ENCODE data around the gene SBNO1.
"Not testable (repeated sequence)": the region's sequence is repeated elsewhere in the genome, so short reads cannot be mapped to it uniquely, and the experiment has no call there.

SBNO1 gene

DNA sequence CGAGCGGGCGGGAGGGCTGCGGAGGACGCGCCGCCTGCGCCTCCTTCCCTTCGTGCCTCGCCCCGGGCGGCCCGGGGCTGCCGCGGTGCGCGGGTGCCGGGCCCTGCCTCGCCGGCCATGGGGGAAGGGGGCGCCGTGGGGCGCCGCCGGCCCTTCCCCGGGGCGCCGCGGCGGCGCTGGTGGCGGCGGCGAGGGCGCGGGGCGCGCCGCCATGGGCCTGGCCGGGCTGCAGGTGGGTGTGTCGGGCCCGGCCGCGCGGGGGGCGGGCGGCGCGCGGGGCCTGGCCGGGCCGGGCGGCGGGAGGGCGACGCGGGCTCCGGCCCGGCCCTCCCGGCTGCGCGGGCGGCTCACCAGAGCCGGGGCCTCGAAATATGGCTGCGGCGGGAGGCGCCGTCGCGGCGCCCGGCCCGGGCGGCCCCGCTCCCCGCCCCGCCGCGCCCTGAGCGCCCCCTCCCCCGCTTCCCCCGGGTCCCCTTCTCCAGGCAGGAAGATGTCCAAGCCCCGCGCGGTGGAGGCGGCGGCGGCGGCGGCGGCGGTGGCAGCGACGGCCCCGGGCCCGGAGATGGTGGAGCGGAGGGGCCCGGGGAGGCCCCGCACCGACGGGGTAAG is 24.4 kb upstream of the SBNO1 start:
- DNase-seq (ENCODE audit: low spot score): peak; percentile 56

DNA sequence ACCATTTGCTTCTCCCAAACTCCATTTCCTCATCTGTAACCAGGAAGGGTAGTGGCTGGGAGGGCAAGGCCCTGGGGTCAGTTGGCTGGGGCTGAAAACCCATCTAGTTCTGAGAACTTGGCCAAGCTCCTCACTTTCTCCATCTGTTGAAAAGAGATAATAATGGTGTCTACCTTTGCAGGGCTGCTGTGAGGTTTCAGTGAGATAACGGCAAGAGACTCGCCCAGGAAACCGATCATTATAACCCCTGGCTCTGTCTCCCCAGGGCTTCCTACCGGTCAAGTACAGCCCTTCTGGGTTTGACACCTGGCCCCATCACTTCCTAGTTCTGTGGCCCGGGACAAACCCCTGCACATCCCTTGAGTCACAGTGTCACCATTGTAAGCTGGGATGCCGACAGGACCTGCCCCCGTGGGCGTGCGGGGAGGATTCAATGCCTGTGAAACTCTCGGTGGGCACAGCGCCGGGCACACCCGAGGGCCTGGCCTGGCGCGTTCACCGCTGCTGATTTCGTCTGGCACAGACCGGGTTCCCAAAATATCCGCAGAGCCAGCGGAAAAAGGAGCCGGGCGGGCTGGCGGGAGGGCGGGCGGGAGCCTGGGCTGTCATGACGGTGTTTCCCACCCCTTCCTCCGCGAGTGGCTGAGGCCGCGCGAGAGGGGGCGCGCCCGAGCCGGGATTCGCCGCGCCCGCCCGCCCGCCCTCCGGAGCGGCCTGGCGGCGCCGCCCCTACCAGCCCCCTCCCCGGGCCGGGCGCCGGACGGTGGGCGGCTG is 23.7 kb upstream of the SBNO1 start:
- peak; percentile 92 for DNase-seq (ENCODE audit: low spot score)

DNA sequence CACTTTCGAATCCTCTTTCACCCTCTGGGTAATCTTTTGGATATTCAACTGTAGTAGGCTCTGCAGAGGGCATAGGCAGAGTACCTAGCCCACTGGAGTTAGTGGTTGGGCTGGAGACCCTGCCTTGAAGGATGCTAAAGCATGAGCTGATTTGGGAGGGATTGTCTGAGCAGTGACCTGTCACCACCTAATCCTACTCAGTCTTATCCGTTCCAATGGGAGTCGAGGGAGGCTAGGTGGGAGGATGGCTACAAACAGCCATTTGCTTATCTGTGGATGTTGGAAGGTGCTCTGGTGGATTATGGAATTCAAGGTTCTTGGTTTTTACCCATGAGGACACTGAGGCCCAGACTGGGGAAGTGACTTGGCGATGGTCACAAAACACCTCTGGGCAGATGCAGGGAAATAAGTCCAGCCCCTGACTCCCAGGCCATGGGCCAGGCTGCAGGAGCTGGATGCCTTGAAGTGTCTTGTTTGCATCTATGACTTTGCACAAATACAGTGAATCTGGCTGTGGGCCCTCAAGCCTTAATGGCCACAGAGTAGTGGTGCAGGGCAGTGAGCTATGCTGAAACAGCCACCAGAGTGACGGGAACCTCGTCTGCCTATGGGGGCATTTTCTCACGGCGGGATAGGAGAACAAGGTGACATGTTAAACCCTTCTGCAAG is 23.0 kb upstream of the SBNO1 start:
- DNase-seq (ENCODE audit: low spot score): no peak

DNA sequence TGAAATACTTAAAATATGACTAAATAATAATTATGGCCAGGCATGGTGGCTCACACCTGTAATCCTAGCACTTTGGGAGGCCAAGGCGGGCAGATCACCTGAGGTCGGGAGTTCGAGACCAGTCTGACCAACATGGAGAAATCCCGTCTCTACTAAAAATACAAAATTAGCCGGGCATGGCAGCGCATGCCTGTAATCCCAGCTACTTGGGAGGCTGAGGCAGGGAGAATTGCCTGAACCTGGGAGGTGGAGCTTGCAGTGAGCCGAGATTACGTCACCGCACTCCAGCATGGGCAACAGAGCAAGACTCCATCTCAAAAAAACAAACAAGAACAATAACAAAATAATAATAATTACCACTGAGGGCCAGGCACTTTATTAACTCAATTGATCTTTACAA is 20.9 kb upstream of the SBNO1 start:
- DNase-seq (ENCODE audit: low spot score): not testable (repeated sequence)

DNA sequence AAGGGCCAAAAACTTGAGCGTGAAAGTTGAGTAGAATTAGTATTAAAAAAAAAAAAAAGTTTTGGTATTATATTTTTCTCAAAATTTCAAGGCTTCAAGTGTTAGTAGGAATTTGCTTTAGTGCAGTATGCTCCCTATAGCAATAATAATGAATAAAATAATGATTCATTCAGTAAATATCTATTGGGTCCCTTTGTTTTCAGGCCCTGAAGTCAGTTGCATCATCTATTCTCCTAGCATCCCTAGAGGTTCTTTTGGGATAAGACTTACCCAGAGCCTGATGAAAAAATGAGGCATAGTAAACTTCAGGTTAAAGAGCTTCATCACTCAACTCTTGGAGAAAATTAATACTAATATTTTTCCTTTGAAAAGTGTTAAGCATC is 20.3 kb upstream of the SBNO1 start:
- DNase-seq (ENCODE audit: low spot score): no peak

DNA sequence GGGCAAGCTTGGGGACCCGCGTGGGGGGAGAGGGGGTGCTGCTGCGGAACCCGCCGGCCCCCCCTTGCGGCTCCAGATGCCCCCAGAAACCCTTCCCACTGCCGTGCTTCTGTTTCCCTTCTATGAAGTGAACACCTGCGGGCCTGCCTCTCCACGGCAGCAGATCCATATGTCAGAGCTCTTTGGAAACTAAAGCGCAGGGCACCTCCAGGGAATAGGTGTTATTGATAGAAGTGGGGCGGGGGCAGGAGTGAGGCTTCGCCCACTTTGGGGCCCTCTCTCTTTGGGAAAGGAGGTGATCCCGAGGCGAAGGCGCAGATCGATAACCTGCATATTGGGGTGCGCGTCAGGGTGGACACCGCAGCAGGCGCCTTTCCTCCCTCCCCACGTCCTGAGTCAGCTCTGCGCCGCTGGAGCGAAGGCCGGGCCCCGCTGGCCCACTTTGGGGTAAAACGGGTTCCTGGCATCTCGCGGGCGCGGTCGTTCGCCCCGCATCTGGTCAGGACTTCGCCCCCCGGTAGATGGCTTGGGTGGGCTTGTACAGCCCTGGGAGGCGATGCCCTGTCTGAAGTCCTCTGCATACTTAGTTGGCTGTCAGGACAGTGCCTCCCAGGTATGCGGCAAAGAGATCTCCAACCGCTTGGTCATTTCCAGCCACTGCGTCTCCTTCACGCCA is 19.8 kb upstream of the SBNO1 start:
- DNase-seq (ENCODE audit: low spot score): no peak

DNA sequence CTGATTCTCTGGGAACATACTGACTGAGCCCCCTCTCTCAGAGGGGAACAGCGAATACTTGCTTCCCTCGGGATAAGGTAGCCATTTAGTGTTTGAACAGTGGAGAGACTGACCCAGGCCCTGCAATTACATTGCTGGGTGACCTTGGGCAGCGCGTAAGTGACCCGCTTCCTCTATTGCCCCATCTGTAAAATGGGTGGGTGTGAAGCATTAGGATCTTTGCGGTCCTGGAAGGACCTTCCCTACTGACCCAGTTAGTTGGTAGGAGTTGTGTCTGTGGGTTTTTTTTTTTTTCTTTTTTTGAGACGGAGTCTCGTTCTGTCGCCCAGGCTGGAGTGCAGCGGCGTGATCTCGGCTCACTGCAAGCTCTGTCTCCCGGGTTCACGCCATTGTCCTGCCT is 18.0 kb upstream of the SBNO1 start:
- no peak for DNase-seq (ENCODE audit: low spot score)

DNA sequence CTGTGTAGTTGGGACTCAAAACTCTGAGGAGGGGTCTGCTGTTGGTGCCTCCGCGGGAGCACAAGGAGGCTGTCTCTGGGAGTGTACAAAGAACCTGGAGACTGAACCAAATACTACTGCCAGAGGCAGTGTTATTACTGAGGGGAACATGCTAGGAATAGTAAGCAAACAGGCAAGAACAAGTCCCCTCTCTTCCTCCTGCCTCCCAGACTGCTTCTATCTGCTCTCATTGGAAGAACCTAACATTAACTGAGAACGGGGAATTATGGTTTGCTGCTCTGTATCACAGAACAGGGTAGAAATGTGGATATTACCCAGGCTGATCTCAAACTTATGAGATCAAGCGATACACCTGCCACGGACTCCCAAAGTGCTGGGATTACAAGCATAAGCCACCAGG is 14.7 kb upstream of the SBNO1 start:
- DNase-seq (ENCODE audit: low spot score): no peak

DNA sequence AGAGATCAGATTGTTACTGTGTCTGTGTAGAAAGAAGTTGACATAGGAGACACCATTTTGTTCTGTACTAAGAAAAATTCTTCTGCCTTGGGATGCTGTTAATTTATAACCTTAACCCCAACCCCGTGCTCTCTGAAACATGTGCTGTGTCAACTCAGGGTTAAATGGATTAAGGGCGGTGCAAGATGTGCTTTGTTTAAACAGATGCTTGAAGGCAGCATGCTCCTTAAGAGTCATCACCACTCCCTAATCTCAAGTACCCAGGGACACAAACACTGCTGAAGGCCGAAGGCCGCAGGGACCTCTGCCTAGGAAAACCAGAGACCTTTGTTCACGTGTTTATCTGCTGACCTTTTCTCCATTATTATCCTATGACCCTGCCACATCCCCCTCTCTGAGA is 7.8 kb upstream of the SBNO1 start:
- DNase-seq (ENCODE audit: low spot score): not testable (repeated sequence)

DNA sequence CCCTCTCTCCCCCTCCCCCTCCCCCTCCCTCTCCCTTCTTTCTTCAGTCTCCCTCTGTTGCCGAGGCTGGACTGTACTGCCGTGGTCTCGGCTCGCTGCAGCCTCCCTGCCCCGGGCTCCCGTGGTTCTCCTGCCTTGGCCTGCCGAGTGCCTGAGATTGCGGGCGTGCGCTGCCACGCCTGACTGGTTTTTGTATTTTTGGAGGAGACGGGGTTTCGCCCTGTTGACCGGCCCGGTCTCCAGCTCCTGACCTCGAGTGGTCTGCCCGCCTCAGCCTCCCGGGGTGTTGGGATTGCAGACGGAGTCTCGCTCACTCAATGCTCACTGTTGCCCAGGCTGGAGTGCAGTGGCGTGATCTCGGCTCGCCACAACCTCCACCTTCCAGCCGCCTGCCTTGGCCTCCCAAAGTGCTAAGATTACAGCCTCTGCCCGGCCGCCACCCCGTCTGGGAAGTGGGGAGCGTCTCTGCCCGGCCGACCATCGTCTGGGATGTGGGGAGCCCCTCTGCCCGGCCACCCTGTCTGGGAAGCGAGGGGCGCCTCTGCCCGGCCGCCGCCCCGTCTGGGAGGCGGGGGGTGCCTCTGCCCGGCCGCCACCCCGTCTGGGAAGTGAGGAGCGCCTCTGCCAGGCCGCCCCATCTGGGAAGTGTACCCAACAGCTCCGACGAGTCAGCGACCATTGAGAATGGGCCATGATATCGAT is 7.2 kb upstream of the SBNO1 start:
- not testable (repeated sequence) for DNase-seq (ENCODE audit: low spot score)

DNA sequence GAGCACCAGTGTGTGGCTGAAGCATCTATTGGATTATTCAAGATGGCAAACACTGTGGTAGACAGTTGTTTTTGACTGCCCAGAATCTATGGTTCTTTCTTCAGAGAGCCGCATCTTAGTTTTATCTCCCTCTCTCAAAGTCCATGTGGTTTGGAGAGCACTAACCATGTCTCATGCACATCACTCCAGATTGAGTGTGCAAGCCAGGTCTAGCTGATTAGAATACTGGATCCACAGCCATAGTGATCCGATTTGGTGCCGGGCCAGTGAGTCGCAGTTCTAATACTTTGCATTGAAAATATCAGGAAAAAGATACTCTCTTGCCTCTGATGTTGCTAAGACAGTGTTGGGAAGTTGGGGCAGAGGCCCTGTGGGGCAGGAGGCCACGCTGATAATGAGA is 4.6 kb upstream of the SBNO1 start:
- no peak for DNase-seq (ENCODE audit: low spot score)

DNA sequence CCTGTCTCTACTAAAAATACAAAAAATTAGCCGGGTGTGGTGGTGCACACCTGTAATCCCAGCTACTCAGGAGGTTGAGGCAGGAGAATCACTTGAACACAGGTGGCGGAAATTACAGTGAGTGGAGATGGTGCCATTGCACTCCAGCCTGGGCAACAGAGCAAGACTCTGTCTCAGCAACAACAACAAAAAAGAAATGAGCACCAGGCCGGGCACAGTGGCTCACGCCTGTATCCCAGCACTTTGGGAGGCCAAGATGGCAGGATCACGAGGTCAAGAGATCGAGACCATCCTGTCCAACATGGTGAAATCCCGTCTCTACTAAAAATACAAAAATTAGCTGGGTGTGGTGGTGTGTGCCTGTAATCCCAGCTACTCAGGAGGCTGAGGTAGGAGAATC is 3.8 kb upstream of the SBNO1 start:
- DNase-seq (ENCODE audit: low spot score): not testable (repeated sequence)

DNA sequence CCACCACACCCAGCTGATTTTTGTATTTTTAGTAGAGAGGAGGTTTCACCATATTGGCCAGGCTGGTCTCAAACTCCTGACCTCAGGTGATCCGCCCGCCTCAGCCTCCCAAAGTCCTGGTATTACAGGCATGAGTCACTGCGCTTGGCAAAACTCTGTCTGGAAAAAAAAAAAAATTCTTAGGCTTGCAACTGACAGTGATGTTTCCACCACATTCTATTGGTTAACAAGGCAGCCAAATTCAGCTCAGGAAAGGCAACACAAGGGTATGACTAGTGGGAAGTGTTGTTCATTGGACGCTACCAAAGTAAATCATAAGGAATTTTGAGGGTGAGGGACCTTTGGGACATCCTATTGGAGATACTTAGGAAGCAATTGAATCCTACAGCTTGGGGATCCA is 2.9 kb upstream of the SBNO1 start:
- no peak for DNase-seq (ENCODE audit: low spot score)

DNA sequence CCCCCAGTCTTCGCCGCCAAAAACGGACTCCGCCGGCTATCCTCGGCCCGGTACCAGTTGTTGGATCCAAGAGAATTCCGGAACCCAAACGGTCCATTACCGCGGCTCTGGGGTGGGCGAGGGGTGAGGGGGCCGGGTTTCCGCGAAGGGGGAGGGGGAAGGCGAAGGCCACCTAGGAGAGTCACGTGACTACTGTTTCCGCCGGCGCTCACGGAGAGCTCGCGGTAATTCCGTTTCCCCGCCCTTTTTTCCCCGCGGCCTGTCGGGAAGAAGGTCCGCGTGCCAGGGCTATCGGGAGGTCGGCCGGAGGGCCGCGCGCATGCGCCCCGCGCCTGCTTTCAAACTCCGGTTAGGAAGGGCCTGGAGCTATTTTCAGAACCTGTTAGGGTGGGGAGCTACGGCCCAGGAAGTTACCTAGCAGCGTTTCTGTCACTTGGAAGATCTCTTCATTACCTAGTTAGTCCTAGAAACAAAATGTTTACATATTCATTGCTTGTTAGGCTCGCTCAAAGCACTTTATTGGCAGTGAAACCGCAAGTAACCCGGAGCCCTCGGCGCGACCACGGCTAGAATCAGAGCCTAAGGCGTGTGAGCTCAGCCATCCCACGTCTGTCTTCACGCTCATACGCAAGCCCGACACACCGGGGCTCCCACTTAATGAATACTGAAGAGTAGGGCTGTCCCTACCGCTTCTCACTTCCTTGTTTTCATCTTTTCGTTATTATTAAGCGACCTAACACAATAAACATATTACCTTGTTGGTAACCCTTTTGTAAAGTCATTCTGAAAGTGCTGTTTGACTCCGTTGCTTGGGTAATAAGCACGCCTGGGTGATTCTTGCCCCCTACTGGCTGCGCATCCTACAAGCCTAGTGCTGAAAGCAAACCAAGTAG is 624 bp upstream of the SBNO1 start:
- peak; percentile 99 for DNase-seq (ENCODE audit: low spot score)

DNA sequence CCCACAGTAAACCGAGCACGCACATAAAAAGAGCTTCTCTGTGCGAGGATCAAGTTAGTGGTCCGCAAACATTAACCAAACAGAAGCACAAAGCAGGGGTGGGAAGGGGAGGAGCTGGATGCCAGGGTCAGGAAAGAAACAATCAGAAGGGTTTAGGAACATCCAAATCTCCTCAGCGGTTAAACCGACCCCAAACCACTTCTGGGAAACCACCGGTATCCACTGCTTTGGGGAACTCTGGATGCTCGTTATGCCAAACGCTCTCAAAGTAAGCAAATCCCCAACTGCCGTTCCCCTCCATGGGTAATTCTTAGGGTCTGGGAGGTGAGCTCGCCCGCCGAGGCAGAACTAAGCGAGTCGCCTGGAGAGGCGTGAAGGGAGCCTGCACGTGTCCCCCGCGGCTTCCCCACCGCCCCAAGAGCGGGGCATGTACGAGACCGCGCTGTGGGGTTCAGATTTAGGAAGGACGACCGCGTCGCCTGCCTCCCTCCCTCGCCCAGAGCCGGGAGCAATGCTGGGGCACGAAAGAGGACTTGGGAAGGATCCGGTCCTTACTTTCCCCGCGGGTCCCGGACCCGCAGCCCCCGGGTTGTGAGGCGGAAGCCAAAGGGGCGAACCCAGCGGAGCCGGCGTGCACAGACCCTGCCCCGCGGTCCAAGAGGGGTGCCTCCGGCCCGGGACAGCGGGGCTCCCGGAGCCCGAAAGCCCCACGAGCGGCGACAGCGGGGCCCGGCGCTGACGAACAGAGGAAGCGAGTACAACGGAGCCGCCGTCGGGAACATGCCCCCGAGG is 711 bp downstream of the SBNO1 start:
- peak; percentile 32 for DNase-seq (ENCODE audit: low spot score)

DNA sequence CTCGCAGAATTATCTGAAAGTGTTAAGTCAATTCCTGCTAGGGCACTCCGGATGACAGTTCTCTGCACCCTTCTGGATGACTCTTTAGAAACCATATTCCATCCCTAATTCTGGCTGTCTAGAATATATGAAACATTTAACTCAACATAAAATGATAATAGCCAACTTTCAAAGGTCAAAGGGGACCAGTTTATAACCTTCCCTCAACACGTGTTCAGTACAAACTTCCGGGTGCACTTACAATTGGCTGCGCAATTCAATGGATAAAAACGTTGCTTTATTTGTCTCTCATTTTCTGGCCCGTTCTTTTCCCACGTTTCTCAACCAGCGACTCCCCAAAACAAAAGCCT is 1.3 kb downstream of the SBNO1 start:
- peak; percentile 14 for DNase-seq (ENCODE audit: low spot score)

DNA sequence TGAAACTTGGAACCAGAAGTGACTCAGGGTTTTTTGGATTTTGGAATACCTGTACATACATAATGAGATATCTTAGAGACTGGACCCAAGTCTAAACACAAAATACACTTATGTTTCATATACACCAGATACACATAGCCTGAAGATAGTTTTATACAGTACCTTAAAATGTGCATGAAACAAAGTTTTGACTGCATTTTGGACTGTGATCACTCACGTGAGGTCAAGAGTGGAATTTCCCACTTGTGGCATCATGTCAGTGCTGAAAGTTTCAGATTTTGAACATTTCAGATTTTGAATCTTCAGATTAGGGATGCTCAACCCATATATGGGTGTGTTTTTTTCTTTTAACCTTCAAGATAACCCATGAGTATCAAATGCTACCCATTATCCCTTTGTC is 6.6 kb downstream of the SBNO1 start:
- no peak for DNase-seq (ENCODE audit: low spot score)

DNA sequence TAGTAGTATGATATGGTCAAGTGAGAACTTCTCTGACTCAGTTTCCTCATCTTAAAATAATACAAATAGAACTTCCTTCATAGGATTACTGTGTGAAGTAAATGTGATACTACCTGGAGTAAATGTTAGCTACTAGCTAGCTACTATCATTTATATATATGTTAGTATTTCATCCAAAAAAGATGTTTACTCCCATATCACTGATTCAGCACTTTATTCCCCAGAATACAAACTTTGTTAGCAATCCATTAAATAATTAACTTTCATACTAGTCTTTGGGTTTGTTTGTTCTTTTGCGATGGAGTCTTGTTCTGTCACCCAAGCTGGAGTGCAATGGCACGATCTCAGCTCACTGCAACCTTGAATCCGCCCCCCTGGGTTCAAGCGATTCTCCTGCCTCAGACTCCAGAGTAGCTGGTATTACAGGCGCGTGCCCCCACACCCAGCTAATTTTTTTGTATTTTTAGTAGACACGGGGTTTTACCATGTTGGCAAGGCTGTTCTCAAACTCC is 8.4 kb downstream of the SBNO1 start:
- DNase-seq (ENCODE audit: low spot score): no peak

DNA sequence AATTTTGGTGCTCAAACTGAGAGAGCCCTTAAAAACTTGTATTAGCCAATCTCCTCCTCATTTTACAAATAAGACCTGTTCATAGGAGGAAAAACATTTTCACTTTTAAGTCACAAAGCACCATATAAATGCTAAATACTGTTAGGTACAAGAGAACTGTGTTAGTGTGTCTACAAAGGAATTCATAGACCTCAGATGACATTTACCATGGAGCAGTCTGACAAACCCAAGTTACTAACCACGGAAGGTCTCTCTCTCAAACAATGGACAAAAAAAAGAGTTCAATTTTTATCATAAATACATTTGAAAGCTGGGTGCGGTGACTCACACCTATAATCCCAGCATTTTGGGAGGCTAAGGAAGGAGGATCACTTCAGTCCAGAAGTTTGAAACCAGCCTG is 10.0 kb downstream of the SBNO1 start:
- no peak for DNase-seq (ENCODE audit: low spot score)

DNA sequence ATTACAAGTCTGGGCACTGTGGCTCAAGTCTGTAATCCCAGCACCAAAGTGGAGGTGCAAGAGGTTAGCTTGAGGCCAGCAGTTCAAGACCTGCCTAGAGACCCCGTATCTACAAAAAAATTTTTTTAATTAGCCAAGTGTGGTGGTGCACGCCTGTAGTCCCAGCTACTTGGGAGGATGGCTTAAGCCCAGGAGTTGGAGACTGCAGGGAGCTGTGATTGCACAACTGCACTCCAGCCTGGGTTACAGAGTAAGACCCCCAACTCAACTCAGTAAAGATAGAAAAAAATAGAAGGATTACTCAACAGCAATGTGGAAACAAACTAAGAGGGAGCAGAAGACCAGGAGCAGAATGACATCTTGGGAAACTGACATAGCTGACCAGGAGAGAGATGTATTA is 13.3 kb downstream of the SBNO1 start:
- DNase-seq (ENCODE audit: low spot score): no peak
